ENCODE measurements around the gene ALLC. TPM values are rescaled to one million over a fixed set of nuclear protein-coding genes. Genes with fewer than 3 reads are reported as not detected.

Gene ALLC
- not detected in 2 replicates for total RNA-seq

DNA sequence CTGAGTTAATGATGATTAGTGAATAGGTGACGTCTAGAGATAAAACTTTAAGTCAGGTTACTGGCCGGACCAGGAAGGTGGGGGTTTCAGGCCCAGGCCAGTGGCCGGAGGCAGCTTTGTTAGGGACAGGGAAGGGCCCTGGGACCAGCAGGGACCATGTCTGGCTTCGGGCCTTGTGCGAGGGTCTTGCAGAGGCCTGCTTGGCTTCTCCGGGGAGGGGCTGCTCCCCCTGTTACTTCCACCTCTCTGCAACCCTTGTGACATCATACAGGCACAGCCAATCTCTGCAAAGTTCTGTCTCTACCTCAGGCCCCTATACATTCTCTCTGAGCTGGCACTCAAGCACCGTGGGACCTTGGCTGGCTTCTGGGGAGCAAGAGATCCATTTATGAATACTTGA, at the start of gene ALLC:
TSS of gene ALLC (plus strand) at position 320 of the 400 bp plus-strand sequence. CDS start 12,958 bp downstream, outside the sequence.

DNA sequence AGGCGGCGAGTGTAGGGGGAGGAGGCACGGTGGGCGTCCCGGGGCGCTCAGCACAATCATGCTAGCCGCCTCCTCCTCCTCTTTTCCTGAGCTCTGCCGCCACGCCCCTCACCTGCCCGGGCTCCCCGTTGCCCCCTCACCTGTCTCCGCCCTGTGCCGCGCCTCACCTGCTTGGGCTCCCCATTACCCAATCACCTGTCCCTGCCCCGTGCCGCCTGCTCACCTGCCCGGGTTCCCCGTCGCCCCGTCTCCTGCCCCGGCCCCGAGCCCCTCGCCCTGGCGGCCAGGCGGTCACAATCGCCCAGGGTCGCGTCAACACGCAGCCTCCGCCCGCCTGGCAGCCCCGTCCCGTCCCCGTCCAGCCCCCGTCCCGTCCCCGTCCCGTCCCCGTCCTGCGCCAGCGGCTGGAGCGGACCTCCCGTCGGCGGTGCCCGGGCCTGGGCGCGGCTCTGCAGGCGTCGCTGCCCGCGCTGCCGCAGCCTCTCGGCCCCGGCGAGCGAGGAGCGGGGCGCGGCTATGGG, 45.3 kb downstream of the ALLC start, which contains the start of gene DCDC2C:
TSS of gene DCDC2C (plus strand) at position 340 of the 521 bp plus-strand sequence. CDS start at position 517, 177 bp downstream.

Other genes starting within 250 kb of the ALLC start
- gene ADI1, start 138.7 kb upstream of the ALLC start, total RNA-seq = 23.4 and 36.9 TPM in 2 replicates
- 26.4 and 29.6 TPM in 2 replicates for gene RNASEH1, start 99.9 kb upstream of the ALLC start, total RNA-seq
- gene RPS7, start 82.9 kb upstream of the ALLC start, total RNA-seq = 1,980 and 2,482 TPM in 2 replicates
- gene COLEC11, start 63.1 kb upstream of the ALLC start, total RNA-seq = not detected in 2 replicates
- gene DCDC2C, start 45.4 kb downstream of the ALLC start, total RNA-seq = not detected in 2 replicates